Hematopoietic multipotent progenitor cell (in vitro differentiated cells): ENCODE measurements around the gene MLYCD. TPM values are rescaled to one million over a fixed set of nuclear protein-coding genes. Genes with fewer than 3 reads are reported as not detected.

Source experiments
- DNase-seq, 3 donors: peaks; one replicate each; pipeline ENCODE4 v3.0.0-alpha.2; 2011 to 2015; ENCODE audit warnings: low read depth in 2 of 3, low spot score in 2 of 3
- total RNA-seq: library from RNA; depleted of rRNA; stranded (reverse); fragments of >200 nt; gene quantifications from one replicate; pipeline ENCODE4 v1.2.3, GENCODE V29; 2012

Gene MLYCD
- total RNA-seq, 1 donor = 7.8 TPM

- no peak for DNase-seq
Observed at GRCh38 chr16:83925095-83925905, 26.4 kb downstream of the MLYCD start.

GRCh38 chr16:83925957-83926725 is 27.2 kb downstream of the MLYCD start:
- no peak for DNase-seq

GRCh38 chr16:83926726-83927397 is 27.9 kb downstream of the MLYCD start:
- DNase-seq = peak; percentile 18 to 48 (median 26)

- no peak for DNase-seq
Observed at GRCh38 chr16:83928341-83929055, 29.6 kb downstream of the MLYCD start.

- DNase-seq = no peak
Observed at GRCh38 chr16:83929811-83930555, 31.1 kb downstream of the MLYCD start.

DNA sequence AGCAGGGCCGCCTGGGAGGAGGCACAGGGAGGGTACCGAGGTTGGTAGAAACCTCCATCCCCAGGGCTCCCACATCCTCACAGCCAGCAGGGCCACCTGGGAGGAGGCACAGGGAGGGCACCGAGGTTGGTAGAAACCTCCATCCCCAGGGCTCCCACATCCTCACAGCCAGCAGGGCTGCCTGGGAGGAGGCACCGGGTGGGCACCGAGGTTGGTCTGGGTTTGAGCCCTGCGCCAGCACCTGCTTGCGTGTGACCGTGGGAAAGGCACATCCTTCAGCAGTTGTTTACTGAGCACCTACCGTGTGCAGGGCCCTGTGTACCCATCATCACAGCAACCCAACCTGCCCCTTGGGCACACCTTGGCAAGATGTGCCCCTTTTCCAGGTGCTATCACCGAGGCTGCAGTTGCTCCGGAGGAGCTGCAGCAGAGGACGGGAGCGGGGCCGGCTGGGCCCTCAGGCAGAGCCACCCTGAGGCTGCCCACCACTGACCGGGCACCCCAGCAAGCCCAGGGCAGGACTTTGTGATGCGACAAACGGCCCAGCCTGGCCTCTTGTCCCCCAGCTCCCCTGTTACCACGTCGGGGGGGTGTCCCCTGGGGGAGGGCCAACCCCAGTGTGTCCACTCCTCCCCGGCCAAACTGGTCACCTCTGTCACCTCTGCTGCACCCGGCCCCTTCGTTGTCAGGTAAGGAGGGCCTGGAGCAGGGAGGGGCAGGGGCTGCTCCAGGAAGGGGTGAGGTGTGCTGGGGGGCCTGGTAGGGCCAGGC is 32.0 kb downstream of the MLYCD start:
- no peak for DNase-seq

DNA sequence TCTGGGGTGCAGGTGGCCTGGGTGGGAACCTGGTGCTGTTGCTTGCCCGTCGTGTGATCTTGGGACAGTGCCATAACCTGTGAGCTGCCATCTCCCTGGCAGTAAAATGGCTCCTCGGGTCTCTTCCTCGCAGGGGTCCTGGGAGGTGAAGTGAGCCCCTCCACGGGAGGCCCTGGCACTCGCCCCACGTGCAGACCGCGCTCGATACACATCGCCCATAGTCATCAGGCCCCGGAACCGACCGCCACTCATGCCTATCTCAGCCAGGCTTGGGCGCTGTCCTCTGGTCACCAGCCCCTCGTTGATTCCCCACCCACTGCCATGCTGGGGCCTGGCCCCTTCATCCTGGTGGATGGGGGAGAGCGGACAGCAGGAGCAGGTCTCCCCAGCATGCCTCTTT is 32.6 kb downstream of the MLYCD start:
- DNase-seq = no peak

DNA sequence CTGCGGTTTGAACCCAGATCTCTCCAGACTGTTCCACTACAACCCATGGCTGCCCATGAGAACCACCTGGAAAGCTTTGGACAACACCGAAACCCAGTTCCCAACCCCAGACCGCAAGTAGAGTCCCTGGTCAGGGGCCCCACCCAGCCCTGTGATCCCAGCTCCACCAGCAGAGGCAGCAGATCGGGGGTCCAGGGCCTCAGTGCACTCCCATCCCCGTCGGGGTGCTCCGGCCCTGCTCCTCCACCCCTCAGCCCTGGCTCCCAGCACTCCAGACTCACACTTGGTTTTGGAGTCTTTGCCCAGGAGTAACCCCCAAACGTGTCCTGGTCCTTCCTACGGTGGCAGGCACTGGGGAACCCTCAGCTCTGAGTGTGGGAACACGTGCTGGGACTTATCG is 33.4 kb downstream of the MLYCD start:
- DNase-seq = no peak

- DNase-seq = no peak
Observed at GRCh38 chr16:83932955-83933673, 34.2 kb downstream of the MLYCD start.

GRCh38 chr16:83933885-83934683 is 35.2 kb downstream of the MLYCD start:
- no peak for DNase-seq

DNA sequence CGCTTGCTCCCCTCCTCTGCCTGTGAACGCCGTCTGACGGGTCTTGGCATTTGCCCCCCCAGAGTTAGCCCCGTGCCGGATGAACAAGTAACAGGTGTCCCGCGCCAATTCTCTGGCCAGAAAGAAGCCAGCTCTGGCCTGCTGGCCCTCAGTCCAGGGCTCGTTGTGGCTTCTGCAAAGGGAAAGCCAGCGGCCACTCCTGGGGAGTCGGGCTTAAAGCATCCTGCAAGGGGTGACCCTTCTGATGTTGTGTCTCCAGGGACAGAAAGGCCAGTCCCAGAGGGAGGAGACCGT is 35.7 kb downstream of the MLYCD start:
- no peak for DNase-seq

DNA sequence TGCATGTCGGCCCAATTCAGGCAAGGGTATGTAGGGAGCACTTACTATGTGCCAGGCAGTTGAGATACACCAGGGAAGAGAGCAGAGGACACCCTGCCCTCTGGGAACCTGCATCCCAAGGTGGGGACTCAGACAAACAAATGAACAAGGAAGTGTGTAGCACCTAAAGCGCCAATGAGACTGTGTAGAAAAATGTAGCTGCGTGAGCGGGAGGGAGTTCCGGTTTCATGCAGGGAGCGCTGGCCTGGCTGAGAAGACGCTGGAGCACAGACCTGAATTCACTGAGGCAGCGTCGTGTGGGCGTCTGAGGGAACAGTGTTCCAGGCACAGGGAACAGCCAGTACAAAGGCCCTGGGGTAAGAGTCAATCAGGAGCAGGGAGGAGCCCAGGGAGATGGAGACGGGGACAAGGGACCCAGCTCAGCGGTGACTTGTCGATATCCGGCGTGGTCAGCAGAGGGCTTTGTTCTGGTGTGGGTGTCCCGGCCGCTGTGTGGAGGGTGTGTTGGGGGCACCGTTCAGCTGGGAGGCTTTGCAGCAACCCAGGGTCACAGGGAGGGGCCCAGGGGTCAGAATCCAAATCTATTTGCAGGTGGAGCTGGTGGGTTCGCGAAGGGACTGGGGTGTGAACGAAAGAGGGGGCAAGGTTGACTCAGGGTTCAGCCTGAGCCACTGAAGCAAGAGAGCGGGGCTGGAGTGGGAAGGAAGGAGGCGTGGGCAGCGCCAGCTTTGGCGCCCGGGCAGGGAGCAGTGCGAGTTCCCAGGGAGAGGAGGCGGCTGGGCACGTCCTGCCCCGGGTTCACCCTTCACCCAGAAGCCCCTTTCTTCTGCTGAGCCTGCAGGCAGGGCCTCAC is 36.3 kb downstream of the MLYCD start:
- no peak for DNase-seq

DNA sequence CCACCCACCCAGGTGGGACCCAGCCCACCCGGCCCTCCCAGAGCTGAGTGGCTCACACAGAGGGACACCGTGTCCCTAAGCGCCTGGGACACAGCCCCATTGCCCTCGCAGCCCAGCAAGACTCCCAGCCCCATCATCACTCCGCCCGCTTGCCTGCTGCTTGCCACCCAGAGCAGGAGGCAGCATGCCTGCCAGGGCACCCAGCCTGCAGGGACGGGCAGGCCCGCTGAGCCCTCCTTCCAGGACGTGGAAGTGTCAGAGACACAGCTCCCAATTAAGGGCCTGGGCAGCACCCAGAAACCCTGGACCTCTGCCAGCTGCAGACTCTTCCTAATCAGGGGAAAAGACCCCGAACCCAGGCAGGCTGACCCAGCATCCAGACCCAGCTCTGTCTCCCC is 36.9 kb downstream of the MLYCD start:
- no peak for DNase-seq

- DNase-seq = no peak
Observed at GRCh38 chr16:83936581-83937165, 37.8 kb downstream of the MLYCD start.

- DNase-seq = no peak
Observed at GRCh38 chr16:83937267-83937666, 38.4 kb downstream of the MLYCD start.

DNA sequence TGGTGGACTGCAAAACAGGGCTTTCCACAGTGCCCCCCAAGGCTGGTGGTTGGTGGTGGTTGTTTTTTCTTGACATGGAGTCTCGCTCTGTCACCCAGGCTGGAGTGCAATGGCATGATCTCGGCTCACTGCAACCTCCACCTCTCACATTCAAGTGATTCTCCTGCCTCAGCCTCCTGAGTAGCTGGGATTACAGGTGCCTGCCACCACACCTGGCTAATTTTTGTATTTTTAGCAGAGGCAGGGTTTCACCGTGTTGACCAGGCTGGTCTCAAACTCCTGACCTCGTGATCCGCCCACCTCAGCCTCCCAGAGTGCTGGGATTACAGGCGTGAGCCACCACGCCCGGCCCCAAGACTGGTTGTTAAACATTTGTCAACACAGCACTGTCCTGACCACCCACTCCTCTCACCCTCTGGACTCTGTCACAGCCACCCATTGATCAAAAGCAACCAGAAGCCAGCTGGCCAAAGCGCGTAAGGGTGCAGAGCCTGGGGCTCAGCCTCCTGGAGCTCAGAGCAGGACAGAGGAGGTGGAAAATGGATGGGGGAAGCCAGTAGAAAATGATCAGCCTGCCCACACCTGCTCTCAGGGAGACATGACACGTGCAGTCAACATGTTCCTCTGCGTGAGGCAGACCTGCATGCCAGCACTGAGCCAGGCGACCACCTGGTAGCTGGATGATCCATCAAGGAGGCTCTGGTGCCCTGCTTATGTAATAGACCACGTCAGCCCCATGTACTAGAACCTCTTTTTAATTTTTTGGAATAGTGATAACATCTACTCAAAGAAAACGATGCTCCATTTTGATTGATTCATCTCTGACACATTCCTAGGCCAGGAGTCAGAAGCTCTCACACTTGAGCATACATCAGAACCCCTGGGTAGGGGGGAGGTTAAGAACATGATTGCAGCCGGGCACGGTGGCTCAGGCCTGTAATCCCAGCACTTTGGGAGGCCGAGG is 39.3 kb downstream of the MLYCD start:
- DNase-seq = no peak
